GM12878 (cell line): Measurements from ENCODE around the gene YBX1. TPM values are rescaled to one million over a fixed set of nuclear protein-coding genes. Genes with fewer than 3 reads are reported as not detected.

ENCODE experiments used
- ATAC-seq: fragments of 200-7000 bp; cut with Tn5 transposase; 3 replicates; pipeline ENCODE4 v1.9.1; 2020; ENCODE audit warnings: mild to moderate bottlenecking, moderate library complexity
- BruUV-seq: library from RNA; stranded (reverse); fragments of 400-500 nt; replicated peaks from 2 replicates; lab custom pipeline; 2021; lab: Mats Ljungman, UMichigan
- CTCF ChIA-PET: fragments of 300-600 bp; sonication (Branson Sonifier 250); formaldehyde crosslinking; extraction: SDS; loops from one replicate; lab custom pipeline; 2021; ENCODE audit warnings: inconsistent platforms; lab: Yijun Ruan, JAX
- POLR2A ChIA-PET: fragments of 350-600 bp; formaldehyde crosslinking; extraction: SDS; loops from one replicate; lab custom pipeline; 2021; ENCODE audit warnings: inconsistent platforms; lab: Charles Lee
- RAD21 ChIA-PET: fragments of 300-600 bp; sonication (Branson Sonifier 250); formaldehyde crosslinking; loops from one replicate; lab custom pipeline; 2023; ENCODE audit warnings: antibody characterized with exemption; ENCODE audit not compliant: unreplicated experiment; lab: Charles Lee
- SMC1A ChIA-PET: fragments of 300-600 bp; sonication (Branson Sonifier 250); formaldehyde crosslinking; loops from one replicate; lab custom pipeline; 2023; ENCODE audit not compliant: unreplicated experiment, uncharacterized antibody; lab: Charles Lee
- DNase-seq: peaks from one replicate; pipeline ENCODE4 v3.0.0-alpha.2; 2011; ENCODE audit warnings: low read depth, low spot score
- FAIRE-seq: peaks from 3 replicates; lab custom pipeline; 2011; peaks lifted over from hg19 to GRCh38; lab: Jason Lieb, UNC
- H2AFZ ChIP-seq: 2 replicates; pipeline ENCODE4 v1.6.0; 2011; ENCODE audit warnings: low read depth, low read length, control low read depth; ENCODE audit not compliant: control insufficient read depth
- H3K27ac ChIP-seq: 2 replicates; pipeline ENCODE4 v1.5.1; 2011; ENCODE audit warnings: control low read depth; ENCODE audit not compliant: control insufficient read depth, insufficient read depth
- H3K27me3 ChIP-seq, 2 experiments: replicated peaks in 1 of 2; 2 replicates each; pipeline versions ENCODE4 v1.6.0 to v1.6.1; 2011; ENCODE audit warnings: low read length in 1 of 2; ENCODE audit not compliant: control insufficient read depth in 2 of 2, insufficient read depth in 2 of 2
- H3K36me3 ChIP-seq, 2 experiments: 2 replicates each; pipeline ENCODE4 v1.5.1; 2011; ENCODE audit warnings: low read length in 1 of 2; ENCODE audit not compliant: control insufficient read depth in 2 of 2, insufficient read depth in 2 of 2
- H3K4me1 ChIP-seq: 2 replicates; pipeline ENCODE4 v1.6.1; 2011; ENCODE audit warnings: mild to moderate bottlenecking, low read length, moderate library complexity, mixed read lengths; ENCODE audit not compliant: control insufficient read depth, insufficient read depth
- H3K4me2 ChIP-seq: 2 replicates; pipeline ENCODE4 v1.6.0; 2011; ENCODE audit warnings: control low read depth; ENCODE audit not compliant: control insufficient read depth, insufficient read depth
- H3K4me3 ChIP-seq: fragments of 200-600 bp; sonication (generic); 2 replicates; pipeline ENCODE4 v1.5.1; 2016
- H3K79me2 ChIP-seq: 2 replicates; pipeline ENCODE4 v1.6.0; 2011; ENCODE audit warnings: low read length; ENCODE audit not compliant: control insufficient read depth, insufficient read depth
- H3K9ac ChIP-seq: 2 replicates; pipeline ENCODE4 v1.8.0; 2011; ENCODE audit warnings: low read length, control low read depth, mixed read lengths; ENCODE audit not compliant: control insufficient read depth, insufficient read depth
- H3K9me3 ChIP-seq: replicated peaks from 3 replicates; pipeline ENCODE4 v1.5.1; 2011; ENCODE audit warnings: mild to moderate bottlenecking, low read length; ENCODE audit not compliant: control insufficient read depth, insufficient read depth
- H4K20me1 ChIP-seq: 2 replicates; pipeline ENCODE4 v1.6.0; 2011; ENCODE audit not compliant: control insufficient read depth, insufficient read depth
- HDAC2 ChIP-seq: fragments of 200-600 bp; sonication (generic); IDR thresholded peaks from 2 replicates; pipeline ENCODE4 v1.6.1; 2017
- POLR2AphosphoS5 ChIP-seq: IDR thresholded peaks from 2 replicates; pipeline ENCODE4 v1.6.1; 2011; ENCODE audit warnings: mild to moderate bottlenecking, low read length, inconsistent platforms
- SPI1 ChIP-seq: IDR thresholded peaks from 2 replicates; pipeline ENCODE4 v1.6.1; 2011; ENCODE audit warnings: low read depth, mild to moderate bottlenecking, low read length, moderate library complexity, borderline replicate concordance; ENCODE audit not compliant: insufficient read depth
- YY1 ChIP-seq: IDR thresholded peaks from 2 replicates; pipeline ENCODE4 v1.6.1; 2011; ENCODE audit warnings: low read depth, mild to moderate bottlenecking, low read length
- ZBTB11 ChIP-seq: fragments of 450-650 bp; formaldehyde crosslinking; IDR thresholded peaks from 2 replicates; pipeline ENCODE4 v1.5.0; 2022; ENCODE audit warnings: mild to moderate bottlenecking, missing genetic modification characterization
- WGBS: methylation state at CpG from one replicate; pipeline ENCODE4 v1.1.6; 2016; ENCODE audit warnings: low lambda C conversion rate; ENCODE audit not compliant: insufficient replicate concordance, insufficient coverage; ENCODE audit errors: missing lambda C conversion rate; 5-methylcytosine and 5-hydroxymethylcytosine counted together
- in situ Hi-C: fragments of 300-500 bp; cut with MboI; formaldehyde crosslinking; loops from 9 replicates; pipeline ENCODE4 v1.14.3; 2018; ENCODE audit warnings: mixed read lengths
- intact Hi-C: fragments of 100-400 bp; cut with micrococcal nuclease; formaldehyde crosslinking; loops from one replicate; pipeline ENCODE4 v1.14.2; 2022; ENCODE audit not compliant: unreplicated experiment
- polyA plus RNA-seq, 11 experiments: library from polyadenylated mRNA; depleted of rRNA in 4 of 11; unstranded in 6 of 11; stranded (reverse) in 5 of 11; fragments of >200 nt; fragmentation: Nextera tagmentation in 4 of 11; fragmentation: Illumina TruSeq in 1 of 11; extraction: Ambion mirVana in 4 of 11; extraction: Trizol in 1 of 11; gene quantifications; 1 replicate in 1 of 11; 2 replicates in 10 of 11; pipeline versions ENCODE4 v1.2.1 to v1.2.3, GENCODE V29; 2011 to 2016; ENCODE audit warnings: inconsistent platforms in 2 of 11, missing spikeins in 2 of 11, low read depth in 1 of 11
- total RNA-seq, 4 experiments: library from RNA; depleted of rRNA in 3 of 4; stranded (reverse); fragments of >200 nt in 3 of 4; fragmentation: Illumina TruSeq in 1 of 4; extraction: Trizol in 1 of 4; gene quantifications; 2 replicates each; pipeline versions ENCODE4 v1.2.1 to v1.2.3, GENCODE V29; 2013 to 2021

The YBX1 gene
- total and polyA plus RNA-seq, 10 of the 15 experiments (the other 5 are each of a cell fraction or from before 2014, with no cell fraction given) = 355 to 1,353 (median 858) TPM

- ChIA-PET POLR2A (interaction anchor here (0.6 to 1.7 kb wide), 3 partner anchors 9 to 38 kb away, joined by 3 to 6 read pairs (median 4); partner anchors contain the start of genes PPIH and YBX1), CTCF (interaction anchor here (0.6 to 2.4 kb wide), 20 partner anchors 9 to 382 kb away, joined by 3 to 12 read pairs (median 4); partner anchors contain the start of genes P3H1 and PPIH), SMC1A (interaction anchor here (0.7 to 2.5 kb wide), 12 partner anchors 9 to 357 kb away, joined by 3 to 8 read pairs (median 4); partner anchors contain the start of genes PPIH and YBX1), RAD21 (interaction anchor here (0.9 to 3.0 kb wide), 7 partner anchors 9 to 382 kb away, joined by 3 to 24 read pairs (median 5); partner anchors contain the start of genes C1orf50, P3H1, PPIH and YBX1)
- peaks cover 14% of the 10 kb centered on the region for H3K4me1 ChIP-seq
- in situ Hi-C loops = no loop called here
- no peak overlapping the region for H3K9ac ChIP-seq
- peaks cover 96% of the 10 kb centered on the region for H3K79me2 ChIP-seq
- no peak overlapping the region for H2AFZ ChIP-seq
- FAIRE-seq (no peak), DNase-seq (no peak), ATAC-seq (peak; percentile 50)
- intact Hi-C loops = no loop called here
- WGBS = 15% methylated on average over 4 of the region's 4 CpGs
- no peaks in the 10 kb centered on the region; the same call in 2 of the 3 replicates for H3K9me3 ChIP-seq
- H3K27me3 ChIP-seq = no peaks in the 10 kb centered on the region
- H3K4me2 ChIP-seq = peak overlapping the region; percentile 69
- peaks cover 0 to 39% of the 10 kb centered on the region in 2 experiments; a peak in 3 of 4 replicates for H3K36me3 ChIP-seq
- no TSS peak for BruUV-seq
- peaks cover 5% of the 10 kb centered on the region; the same call in 1 of the 2 replicates for H4K20me1 ChIP-seq
- TF ChIP-seq ZBTB11 (CRISPR knock-in tag) = no peak
- peak; percentile 38; the same call in 1 of the 2 replicates for TF ChIP-seq POLR2AphosphoS5
- 0 out of 2 replicates have a peak, but pooled peaks have one; percentile 24 for TF ChIP-seq YY1
- TF ChIP-seq SPI1 = no peak
- no peak for TF ChIP-seq HDAC2
- 0 out of 2 replicates have a peak overlapping the region, but pooled peaks have one; percentile 15 for H3K4me3 ChIP-seq
- no peak overlapping the region for H3K27ac ChIP-seq
Measured at GRCh38 chr1:42691157-42691498, 8.9 kb downstream of the YBX1 start.
